HCT116 (cell line): Measurements from ENCODE around the gene DENND5A. TPM values are rescaled to one million over a fixed set of nuclear protein-coding genes. Genes with fewer than 3 reads are reported as not detected.

ENCODE experiments used
- ATAC-seq: fragments of 200-7000 bp; cut with Tn5 transposase; 2 replicates; pipeline ENCODE4 v1.9.1; 2020; ENCODE audit warnings: mild to moderate bottlenecking, moderate library complexity
- BruUV-seq: library from RNA; stranded (reverse); fragments of 400-500 nt; replicated peaks from 2 replicates; lab custom pipeline; 2021; lab: Mats Ljungman, UMichigan
- CTCF ChIA-PET: fragments of 300-600 bp; sonication (Branson Sonifier 250); formaldehyde crosslinking; loops from one replicate; lab custom pipeline; 2021; ENCODE audit warnings: antibody characterized with exemption; lab: Charles Lee
- POLR2A ChIA-PET: fragments of 300-600, 350-600 bp; sonication (Branson Sonifier 250); formaldehyde crosslinking; loops from one replicate; lab custom pipeline; 2021; ENCODE audit warnings: antibody characterized with exemption; lab: Charles Lee
- RAD21 ChIA-PET, 2 experiments: fragments of 300-600 bp; sonication (Branson Sonifier 250); formaldehyde crosslinking; loops; one replicate each; lab custom pipeline; 2023; ENCODE audit warnings: low total read pairs in 2 of 2; ENCODE audit not compliant: uncharacterized antibody in 2 of 2, unreplicated experiment in 2 of 2, low non-redundant PET in 1 of 2; lab: Charles Lee
- DNase-seq: peaks from one replicate; pipeline ENCODE4 v3.0.0-alpha.2; 2010; ENCODE audit warnings: low read depth, low spot score
- H2AFZ ChIP-seq: fragments of 200-600 bp; shearing (Covaris generic), sonication (generic); 2 replicates; pipeline ENCODE4 v1.6.1; 2017; ENCODE audit warnings: low read depth, mixed run types, mixed read lengths, antibody characterized with exemption, low read length; ENCODE audit not compliant: poor library complexity, severe bottlenecking
- H3K27ac ChIP-seq: 2 replicates; pipeline ENCODE4 v1.5.1; 2012; ENCODE audit warnings: low read depth, low read length
- H3K27me3 ChIP-seq: fragments of 200-600 bp; sonication (generic); 2 replicates; pipeline ENCODE4 v1.6.1; 2016; ENCODE audit warnings: mixed run types, low read length, mixed read lengths; ENCODE audit not compliant: insufficient read depth
- H3K36me3 ChIP-seq, 2 experiments: fragments of 200-500 bp in 1 of 2; fragments of 200-600 bp in 1 of 2; sonication (Bioruptor generic) in 1 of 2; sonication (generic) in 1 of 2; 2 replicates each; pipeline versions ENCODE4 v1.5.1 to v1.6.1; 2014 to 2016; ENCODE audit warnings: low read length in 2 of 2, inconsistent platforms in 1 of 2, mixed read lengths in 1 of 2, mixed run types in 1 of 2; ENCODE audit not compliant: insufficient read depth in 2 of 2, control insufficient read depth in 1 of 2
- H3K4me1 ChIP-seq, 2 experiments: fragments of 200-600 bp in 1 of 2; sonication (generic) in 1 of 2; 2 replicates each; pipeline versions ENCODE4 v1.5.1 to v1.6.1; 2012 to 2017; ENCODE audit warnings: low read length in 2 of 2, inconsistent platforms in 1 of 2, mild to moderate bottlenecking in 1 of 2, mixed read lengths in 1 of 2, mixed run types in 1 of 2, moderate library complexity in 1 of 2; ENCODE audit not compliant: insufficient read depth in 2 of 2, control insufficient read depth in 1 of 2
- H3K4me2 ChIP-seq: fragments of 200-600 bp; sonication (generic); 2 replicates; pipeline ENCODE4 v1.6.1; 2017; ENCODE audit warnings: mixed run types, low read length, mixed read lengths
- H3K4me3 ChIP-seq, 2 experiments: fragments of 200-600 bp in 1 of 2; sonication (generic) in 1 of 2; replicated peaks in 1 of 2; 2 replicates each; pipeline ENCODE4 v1.5.1; 2011 to 2016; ENCODE audit warnings: low read length in 2 of 2, control low read depth in 1 of 2, low read depth in 1 of 2, mild to moderate bottlenecking in 1 of 2, mixed read lengths in 1 of 2, mixed run types in 1 of 2
- H3K79me2 ChIP-seq: fragments of 200-600 bp; sonication (generic); 2 replicates; pipeline ENCODE4 v1.6.1; 2017; ENCODE audit warnings: mild to moderate bottlenecking, mixed run types, low read length, moderate library complexity, mixed read lengths; ENCODE audit not compliant: insufficient read depth
- H3K9ac ChIP-seq: fragments of 200-600 bp; sonication (generic); 2 replicates; pipeline ENCODE4 v1.6.1; 2016; ENCODE audit warnings: low read length, mixed read lengths
- H3K9me2 ChIP-seq: fragments of 200-600 bp; sonication (generic), shearing (Covaris generic); 2 replicates; pipeline ENCODE4 v1.6.1; 2017; ENCODE audit warnings: mixed run types, mild to moderate bottlenecking, moderate library complexity; ENCODE audit not compliant: insufficient read depth
- H3K9me3 ChIP-seq, 2 experiments: fragments of 200-500 bp in 1 of 2; fragments of 200-600 bp in 1 of 2; sonication (Bioruptor generic) in 1 of 2; sonication (generic) in 1 of 2; 2 replicates each; pipeline ENCODE4 v1.6.1; 2014 to 2017; ENCODE audit warnings: low read length in 2 of 2, mixed read lengths in 2 of 2, inconsistent platforms in 1 of 2, low read depth in 1 of 2, mild to moderate bottlenecking in 1 of 2, mixed run types in 1 of 2, moderate library complexity in 1 of 2; ENCODE audit not compliant: control insufficient read depth in 1 of 2, insufficient read depth in 1 of 2
- H4K20me1 ChIP-seq: fragments of 200-600 bp; sonication (generic), shearing (Covaris generic); 2 replicates; pipeline ENCODE4 v1.6.1; 2017; ENCODE audit warnings: mixed run types, mild to moderate bottlenecking, moderate library complexity; ENCODE audit not compliant: insufficient read depth
- CEBPB ChIP-seq: IDR thresholded peaks from 2 replicates; pipeline ENCODE4 v1.6.1; 2012; ENCODE audit warnings: low read depth
- EGR1 ChIP-seq: IDR thresholded peaks from 2 replicates; pipeline ENCODE4 v1.6.1; 2012; ENCODE audit warnings: low read depth
- ELF1 ChIP-seq: IDR thresholded peaks from 2 replicates; pipeline ENCODE4 v1.6.1; 2012; ENCODE audit warnings: low read depth, borderline replicate concordance
- EZH2 ChIP-seq: fragments of 200-600 bp; sonication (generic); IDR thresholded peaks from 2 replicates; pipeline ENCODE4 v1.6.1; 2017; ENCODE audit warnings: antibody characterized with exemption, mixed run types
- EZH2phosphoT487 ChIP-seq: fragments of 200-600 bp; IDR thresholded peaks from 2 replicates; pipeline ENCODE4 v1.6.1; 2018; ENCODE audit warnings: antibody characterized with exemption, borderline replicate concordance
- FOSL1 ChIP-seq: IDR thresholded peaks from 2 replicates; pipeline ENCODE4 v1.6.1; 2012; ENCODE audit warnings: low read depth
- POLR2A ChIP-seq: IDR thresholded peaks from 2 replicates; pipeline ENCODE4 v1.7.0; 2011; ENCODE audit warnings: borderline replicate concordance; ENCODE audit not compliant: insufficient read depth, insufficient read length; ENCODE audit errors: extremely low read depth
- POLR2AphosphoS5 ChIP-seq: IDR thresholded peaks from 2 replicates; pipeline ENCODE4 v1.6.1; 2011; ENCODE audit warnings: mild to moderate bottlenecking, low read depth, low read length, moderate library complexity
- RAD21 ChIP-seq: IDR thresholded peaks from 2 replicates; pipeline ENCODE4 v1.6.1; 2012; ENCODE audit warnings: low read depth, mild to moderate bottlenecking
- SIN3A ChIP-seq: IDR thresholded peaks from 2 replicates; pipeline ENCODE4 v1.6.1; 2012; ENCODE audit warnings: low read depth
- SP1 ChIP-seq: IDR thresholded peaks from 2 replicates; pipeline ENCODE4 v1.6.1; 2012; ENCODE audit warnings: low read depth
- SRF ChIP-seq: IDR thresholded peaks from 2 replicates; pipeline ENCODE4 v1.6.1; 2012; ENCODE audit warnings: low read depth
- TCF7L2 ChIP-seq: IDR thresholded peaks from 2 replicates; pipeline ENCODE4 v1.7.0; 2011; ENCODE audit warnings: borderline replicate concordance, inconsistent platforms; ENCODE audit not compliant: insufficient read depth, insufficient read length; ENCODE audit errors: extremely low read depth
- ZNF274 ChIP-seq: fragments of 200-500 bp; sonication (Bioruptor generic); IDR thresholded peaks from 2 replicates; pipeline ENCODE4 v1.6.1; 2014; ENCODE audit warnings: mild to moderate bottlenecking, low read depth, low read length, inconsistent platforms
- intact Hi-C: fragments of 100-400 bp; cut with micrococcal nuclease; formaldehyde crosslinking; loops from 2 replicates; pipeline ENCODE4 v1.10.0; 2022
- total RNA-seq: library from RNA; stranded (reverse); gene quantifications from one replicate; pipeline ENCODE4 v1.2.1, GENCODE V29; 2021; ENCODE audit not compliant: unreplicated experiment
- TF ChIP-seq, protein P1 (sequence below): IDR thresholded peaks from 2 replicates; pipeline ENCODE4 v1.6.1; 2012; ENCODE audit warnings: low read depth
- TF ChIP-seq, protein P2 (sequence below): IDR thresholded peaks from 2 replicates; pipeline ENCODE4 v1.6.1; 2012
- TF ChIP-seq, protein P3 (sequence below), 3 experiments: fragments of 200-600 bp in 1 of 3; sonication (generic) in 1 of 3; IDR thresholded peaks in 2 of 3; conservative IDR thresholded peaks in 1 of 3; 2 replicates each; pipeline ENCODE4 v1.5.1; 2012 to 2017; ENCODE audit warnings: low read depth in 2 of 3, low read length in 2 of 3, antibody characterized with exemption in 1 of 3, borderline replicate concordance in 1 of 3, control low read depth in 1 of 3, mild to moderate bottlenecking in 1 of 3, mixed read lengths in 1 of 3, mixed run types in 1 of 3, moderate library complexity in 1 of 3; ENCODE audit not compliant: insufficient read depth in 1 of 3
- TF ChIP-seq, protein P4 (sequence below): IDR thresholded peaks from 2 replicates; pipeline ENCODE4 v1.6.1; 2012
- TF ChIP-seq, protein P5 (sequence below): IDR thresholded peaks from 2 replicates; pipeline ENCODE4 v1.6.1; 2011; ENCODE audit warnings: mild to moderate bottlenecking, low read length, moderate library complexity; ENCODE audit not compliant: insufficient replicate concordance; ENCODE audit errors: extremely low read depth

DENND5A gene
- total RNA-seq, 1 experiment from 2014 or later = 48.6 TPM

DNA sequence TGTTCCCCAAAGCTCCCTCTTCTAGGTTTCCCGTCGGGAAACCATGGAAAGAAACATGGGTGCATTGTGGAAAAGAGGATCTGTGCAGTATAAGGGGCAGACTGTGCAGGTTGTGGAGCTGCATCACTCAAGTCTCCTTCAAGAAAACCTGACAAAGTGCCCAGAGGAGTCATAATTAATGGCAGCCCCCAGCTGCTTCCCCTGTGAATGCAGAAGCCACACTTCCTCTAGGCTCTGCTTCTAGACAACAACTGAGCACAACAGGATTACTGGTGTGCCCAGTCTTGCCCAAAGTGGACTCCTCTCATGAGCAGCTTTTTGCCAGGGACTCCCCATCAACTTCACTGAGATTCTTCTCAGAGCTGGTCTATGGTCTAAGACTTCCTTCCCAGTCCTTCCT lies 131.2 kb downstream of the DENND5A start:
- POLR2A ChIA-PET = no interaction called here
- intact Hi-C loops = no loop called here
- no TSS peak for BruUV-seq

More for the DNA sequence above, 131.2 kb downstream of the DENND5A start:
- DNase-seq (no peak), ATAC-seq (no peak)
- Histone ChIP-seq H3K4me1 (peaks cover 15 to 17% of the 10 kb centered on the region in 2 experiments), H3K9me3 (no peaks in the 10 kb centered on the region), H3K27ac (no peak overlapping the region), H3K4me2 (no peak overlapping the region), H3K4me3 (no peak overlapping the region), H3K79me2 (no peaks in the 10 kb centered on the region), H3K9ac (no peak overlapping the region), H3K27me3 (no peaks in the 10 kb centered on the region), H4K20me1 (peaks cover 5% of the 10 kb centered on the region; the same call in 1 of the 2 replicates), H3K9me2 (no peaks in the 10 kb centered on the region), H2AFZ (no peak overlapping the region), H3K36me3 (peaks cover 0 to 7% of the 10 kb centered on the region in 2 experiments; a peak in 1 of 4 replicates)
- RAD21 ChIA-PET = no interaction called here
- CTCF ChIA-PET = no interaction called here
- TF ChIP-seq SIN3A = no peak
- no peak for TF ChIP-seq TCF7L2
- TF ChIP-seq RAD21 = no peak
- no peak for TF ChIP-seq SRF
- TF ChIP-seq EGR1 = no peak
- no peak for TF ChIP-seq POLR2AphosphoS5
- no peak for TF ChIP-seq ZNF274
- TF ChIP-seq, protein P1, sequence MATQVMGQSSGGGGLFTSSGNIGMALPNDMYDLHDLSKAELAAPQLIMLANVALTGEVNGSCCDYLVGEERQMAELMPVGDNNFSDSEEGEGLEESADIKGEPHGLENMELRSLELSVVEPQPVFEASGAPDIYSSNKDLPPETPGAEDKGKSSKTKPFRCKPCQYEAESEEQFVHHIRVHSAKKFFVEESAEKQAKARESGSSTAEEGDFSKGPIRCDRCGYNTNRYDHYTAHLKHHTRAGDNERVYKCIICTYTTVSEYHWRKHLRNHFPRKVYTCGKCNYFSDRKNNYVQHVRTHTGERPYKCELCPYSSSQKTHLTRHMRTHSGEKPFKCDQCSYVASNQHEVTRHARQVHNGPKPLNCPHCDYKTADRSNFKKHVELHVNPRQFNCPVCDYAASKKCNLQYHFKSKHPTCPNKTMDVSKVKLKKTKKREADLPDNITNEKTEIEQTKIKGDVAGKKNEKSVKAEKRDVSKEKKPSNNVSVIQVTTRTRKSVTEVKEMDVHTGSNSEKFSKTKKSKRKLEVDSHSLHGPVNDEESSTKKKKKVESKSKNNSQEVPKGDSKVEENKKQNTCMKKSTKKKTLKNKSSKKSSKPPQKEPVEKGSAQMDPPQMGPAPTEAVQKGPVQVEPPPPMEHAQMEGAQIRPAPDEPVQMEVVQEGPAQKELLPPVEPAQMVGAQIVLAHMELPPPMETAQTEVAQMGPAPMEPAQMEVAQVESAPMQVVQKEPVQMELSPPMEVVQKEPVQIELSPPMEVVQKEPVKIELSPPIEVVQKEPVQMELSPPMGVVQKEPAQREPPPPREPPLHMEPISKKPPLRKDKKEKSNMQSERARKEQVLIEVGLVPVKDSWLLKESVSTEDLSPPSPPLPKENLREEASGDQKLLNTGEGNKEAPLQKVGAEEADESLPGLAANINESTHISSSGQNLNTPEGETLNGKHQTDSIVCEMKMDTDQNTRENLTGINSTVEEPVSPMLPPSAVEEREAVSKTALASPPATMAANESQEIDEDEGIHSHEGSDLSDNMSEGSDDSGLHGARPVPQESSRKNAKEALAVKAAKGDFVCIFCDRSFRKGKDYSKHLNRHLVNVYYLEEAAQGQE = no peak
- no peak for TF ChIP-seq EZH2
- TF ChIP-seq FOSL1 = no peak
- TF ChIP-seq POLR2A = no peak
- TF ChIP-seq SP1 = no peak
- TF ChIP-seq, protein P2, sequence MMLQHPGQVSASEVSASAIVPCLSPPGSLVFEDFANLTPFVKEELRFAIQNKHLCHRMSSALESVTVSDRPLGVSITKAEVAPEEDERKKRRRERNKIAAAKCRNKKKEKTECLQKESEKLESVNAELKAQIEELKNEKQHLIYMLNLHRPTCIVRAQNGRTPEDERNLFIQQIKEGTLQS = no peak
- TF ChIP-seq, protein P3, sequence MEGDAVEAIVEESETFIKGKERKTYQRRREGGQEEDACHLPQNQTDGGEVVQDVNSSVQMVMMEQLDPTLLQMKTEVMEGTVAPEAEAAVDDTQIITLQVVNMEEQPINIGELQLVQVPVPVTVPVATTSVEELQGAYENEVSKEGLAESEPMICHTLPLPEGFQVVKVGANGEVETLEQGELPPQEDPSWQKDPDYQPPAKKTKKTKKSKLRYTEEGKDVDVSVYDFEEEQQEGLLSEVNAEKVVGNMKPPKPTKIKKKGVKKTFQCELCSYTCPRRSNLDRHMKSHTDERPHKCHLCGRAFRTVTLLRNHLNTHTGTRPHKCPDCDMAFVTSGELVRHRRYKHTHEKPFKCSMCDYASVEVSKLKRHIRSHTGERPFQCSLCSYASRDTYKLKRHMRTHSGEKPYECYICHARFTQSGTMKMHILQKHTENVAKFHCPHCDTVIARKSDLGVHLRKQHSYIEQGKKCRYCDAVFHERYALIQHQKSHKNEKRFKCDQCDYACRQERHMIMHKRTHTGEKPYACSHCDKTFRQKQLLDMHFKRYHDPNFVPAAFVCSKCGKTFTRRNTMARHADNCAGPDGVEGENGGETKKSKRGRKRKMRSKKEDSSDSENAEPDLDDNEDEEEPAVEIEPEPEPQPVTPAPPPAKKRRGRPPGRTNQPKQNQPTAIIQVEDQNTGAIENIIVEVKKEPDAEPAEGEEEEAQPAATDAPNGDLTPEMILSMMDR (IDR thresholded peaks at IDR 0.05 in 2 of 3, conservative IDR thresholded peaks at IDR 0.05 in 1 of 3; ENCODE audit: borderline replicate concordance in 1 of 3, insufficient read depth in 1 of 3, low read depth in 2 of 3, low read length in 2 of 3) = no peak
- no peak for TF ChIP-seq CEBPB
- TF ChIP-seq, protein P4, sequence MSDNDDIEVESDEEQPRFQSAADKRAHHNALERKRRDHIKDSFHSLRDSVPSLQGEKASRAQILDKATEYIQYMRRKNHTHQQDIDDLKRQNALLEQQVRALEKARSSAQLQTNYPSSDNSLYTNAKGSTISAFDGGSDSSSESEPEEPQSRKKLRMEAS = no peak
- TF ChIP-seq ELF1 = no peak
- TF ChIP-seq, protein P5, sequence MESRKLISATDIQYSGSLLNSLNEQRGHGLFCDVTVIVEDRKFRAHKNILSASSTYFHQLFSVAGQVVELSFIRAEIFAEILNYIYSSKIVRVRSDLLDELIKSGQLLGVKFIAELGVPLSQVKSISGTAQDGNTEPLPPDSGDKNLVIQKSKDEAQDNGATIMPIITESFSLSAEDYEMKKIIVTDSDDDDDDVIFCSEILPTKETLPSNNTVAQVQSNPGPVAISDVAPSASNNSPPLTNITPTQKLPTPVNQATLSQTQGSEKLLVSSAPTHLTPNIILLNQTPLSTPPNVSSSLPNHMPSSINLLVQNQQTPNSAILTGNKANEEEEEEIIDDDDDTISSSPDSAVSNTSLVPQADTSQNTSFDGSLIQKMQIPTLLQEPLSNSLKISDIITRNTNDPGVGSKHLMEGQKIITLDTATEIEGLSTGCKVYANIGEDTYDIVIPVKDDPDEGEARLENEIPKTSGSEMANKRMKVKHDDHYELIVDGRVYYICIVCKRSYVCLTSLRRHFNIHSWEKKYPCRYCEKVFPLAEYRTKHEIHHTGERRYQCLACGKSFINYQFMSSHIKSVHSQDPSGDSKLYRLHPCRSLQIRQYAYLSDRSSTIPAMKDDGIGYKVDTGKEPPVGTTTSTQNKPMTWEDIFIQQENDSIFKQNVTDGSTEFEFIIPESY = no peak
- TF ChIP-seq EZH2phosphoT487 = no peak
